A673 (cell line): ENCODE data around the gene FAM151A. TPM values are rescaled to one million over a fixed set of nuclear protein-coding genes. Genes with fewer than 3 reads are reported as not detected.

ENCODE experiments used
- BruUV-seq: library from RNA; stranded (reverse); fragments of 400-500 nt; replicated peaks from 2 replicates; lab custom pipeline; 2021; lab: Mats Ljungman, UMichigan
- CTCF ChIA-PET: fragments of 300-600 bp; sonication (Branson Sonifier 250); formaldehyde crosslinking; loops from one replicate; lab custom pipeline; 2022; ENCODE audit warnings: antibody characterized with exemption; lab: Charles Lee
- POLR2A ChIA-PET: fragments of 300-600 bp; sonication (Branson Sonifier 250); formaldehyde crosslinking; loops from one replicate; lab custom pipeline; 2022; ENCODE audit warnings: antibody characterized with exemption; ENCODE audit not compliant: low non-redundant PET; lab: Charles Lee
- DNase-seq: peaks from one replicate; pipeline ENCODE4 v3.0.0-alpha.2; 2015; ENCODE audit warnings: low spot score
- H3K27ac ChIP-seq: fragments of 200-600 bp; sonication (generic); 2 replicates; pipeline ENCODE4 v1.5.1; 2016; ENCODE audit warnings: mixed run types, low read depth, mild to moderate bottlenecking, mixed read lengths, antibody characterized with exemption, low read length; ENCODE audit not compliant: poor library complexity, severe bottlenecking
- H3K27me3 ChIP-seq: fragments of 200-600 bp; sonication (generic); replicated peaks from 2 replicates; pipeline ENCODE4 v1.6.1; 2017; ENCODE audit warnings: mixed run types, low read depth, mild to moderate bottlenecking, mixed read lengths, antibody characterized with exemption, low read length; ENCODE audit not compliant: insufficient read depth, poor library complexity
- H3K36me3 ChIP-seq: fragments of 200-600 bp; sonication (generic); 2 replicates; pipeline ENCODE4 v1.6.1; 2016; ENCODE audit warnings: mixed run types, mild to moderate bottlenecking, mixed read lengths, antibody characterized with exemption, low read length; ENCODE audit not compliant: insufficient read depth, poor library complexity, severe bottlenecking
- H3K4me1 ChIP-seq: fragments of 200-600 bp; sonication (generic); 2 replicates; pipeline ENCODE4 v1.6.1; 2017; ENCODE audit warnings: mixed run types, mild to moderate bottlenecking, mixed read lengths, antibody characterized with exemption, low read length; ENCODE audit not compliant: insufficient read depth, poor library complexity, severe bottlenecking
- H3K4me3 ChIP-seq: fragments of 200-600 bp; sonication (generic); 2 replicates; pipeline ENCODE4 v1.5.1; 2016; ENCODE audit warnings: low read depth, mixed run types, mild to moderate bottlenecking, mixed read lengths, low read length; ENCODE audit not compliant: poor library complexity, severe bottlenecking
- H3K9me3 ChIP-seq: fragments of 200-600 bp; sonication (generic); 2 replicates; pipeline ENCODE4 v1.6.1; 2016; ENCODE audit warnings: mixed run types, low read depth, mild to moderate bottlenecking, mixed read lengths, antibody characterized with exemption, low read length; ENCODE audit not compliant: poor library complexity, severe bottlenecking
- EZH2 ChIP-seq: fragments of 200-600 bp; sonication (generic); IDR thresholded peaks from 2 replicates; pipeline ENCODE4 v1.6.1; 2017; ENCODE audit warnings: borderline replicate concordance, low read depth, mild to moderate bottlenecking, mixed read lengths, antibody characterized with exemption, low read length; ENCODE audit not compliant: poor library complexity, severe bottlenecking
- intact Hi-C: fragments of 100-400 bp; cut with micrococcal nuclease; formaldehyde crosslinking; loops from one replicate; pipeline ENCODE4 v1.10.0; 2022; ENCODE audit not compliant: unreplicated experiment
- total RNA-seq: library from RNA; stranded (reverse); gene quantifications from 2 replicates; pipeline ENCODE4 v1.2.3, GENCODE V29; 2021
- TF ChIP-seq, protein P1 (sequence below): fragments of 300-800, 200-600 bp; sonication (generic); conservative IDR thresholded peaks from 2 replicates; pipeline ENCODE4 v1.5.1; 2017; ENCODE audit warnings: low read depth, mild to moderate bottlenecking, antibody characterized with exemption, low read length, moderate library complexity, mixed read lengths

Gene FAM151A
- total RNA-seq, 1 experiment from 2014 or later, result not detected

DNA sequence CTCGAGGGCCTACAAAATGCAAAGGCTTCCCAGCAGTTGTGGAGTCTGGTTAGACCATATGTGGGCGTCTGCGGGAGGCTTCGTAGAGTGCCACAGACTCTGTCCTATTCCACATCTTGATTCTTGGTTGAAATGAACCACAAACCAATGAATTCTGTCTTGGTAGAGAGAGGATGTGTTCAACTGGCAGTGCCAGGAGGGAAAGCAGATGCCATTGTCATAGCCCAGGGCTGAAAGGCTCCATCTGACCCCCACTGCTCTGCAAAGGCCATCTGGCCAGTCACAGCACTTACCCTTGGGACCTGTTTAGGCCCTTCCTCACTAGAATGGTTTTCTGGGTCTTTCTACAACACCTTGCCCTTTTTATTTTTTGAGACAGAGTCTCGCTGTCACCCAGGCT lies 53.2 kb downstream of the FAM151A start:
- H3K27ac ChIP-seq, result peak overlapping the region; percentile 68
- ChIA-PET CTCF (no interaction called here), POLR2A (no interaction called here)
- peak; percentile 43 for DNase-seq
- no peaks in the 10 kb centered on the region for H3K9me3 ChIP-seq
- no peak for TF ChIP-seq EZH2
- TF ChIP-seq, protein P1, sequence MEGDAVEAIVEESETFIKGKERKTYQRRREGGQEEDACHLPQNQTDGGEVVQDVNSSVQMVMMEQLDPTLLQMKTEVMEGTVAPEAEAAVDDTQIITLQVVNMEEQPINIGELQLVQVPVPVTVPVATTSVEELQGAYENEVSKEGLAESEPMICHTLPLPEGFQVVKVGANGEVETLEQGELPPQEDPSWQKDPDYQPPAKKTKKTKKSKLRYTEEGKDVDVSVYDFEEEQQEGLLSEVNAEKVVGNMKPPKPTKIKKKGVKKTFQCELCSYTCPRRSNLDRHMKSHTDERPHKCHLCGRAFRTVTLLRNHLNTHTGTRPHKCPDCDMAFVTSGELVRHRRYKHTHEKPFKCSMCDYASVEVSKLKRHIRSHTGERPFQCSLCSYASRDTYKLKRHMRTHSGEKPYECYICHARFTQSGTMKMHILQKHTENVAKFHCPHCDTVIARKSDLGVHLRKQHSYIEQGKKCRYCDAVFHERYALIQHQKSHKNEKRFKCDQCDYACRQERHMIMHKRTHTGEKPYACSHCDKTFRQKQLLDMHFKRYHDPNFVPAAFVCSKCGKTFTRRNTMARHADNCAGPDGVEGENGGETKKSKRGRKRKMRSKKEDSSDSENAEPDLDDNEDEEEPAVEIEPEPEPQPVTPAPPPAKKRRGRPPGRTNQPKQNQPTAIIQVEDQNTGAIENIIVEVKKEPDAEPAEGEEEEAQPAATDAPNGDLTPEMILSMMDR, result no peak
- no peak overlapping the region for H3K4me3 ChIP-seq
- no peaks in the 10 kb centered on the region for H3K27me3 ChIP-seq
- H3K4me1 ChIP-seq, result peaks cover 29% of the 10 kb centered on the region
- intact Hi-C loops, result no loop called here
- no TSS peak for BruUV-seq
- H3K36me3 ChIP-seq, result no peaks in the 10 kb centered on the region

DNA sequence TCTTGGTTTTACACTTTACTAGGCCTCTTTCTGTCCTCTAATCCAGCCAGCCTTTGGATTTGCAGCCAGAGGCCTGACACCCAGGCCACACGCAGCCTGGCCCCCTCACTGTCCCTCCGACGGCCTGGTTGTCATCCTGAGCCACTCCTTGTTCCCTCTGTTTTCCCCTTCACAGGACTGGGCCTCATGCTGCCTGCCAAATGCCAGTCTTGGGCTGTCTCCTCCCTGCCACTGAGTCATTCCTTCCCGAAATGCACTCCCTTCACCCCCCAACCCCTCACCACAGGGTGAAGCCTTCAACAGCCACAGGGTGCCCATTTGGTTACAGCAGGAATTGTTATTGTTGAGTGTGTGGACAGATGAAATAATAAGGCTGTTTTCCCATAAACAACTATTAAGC lies 54.0 kb downstream of the FAM151A start:
- TF ChIP-seq, protein P1, result no peak
- no peak for TF ChIP-seq EZH2
- BruUV-seq, result no TSS peak
- H3K36me3 ChIP-seq, result no peaks in the 10 kb centered on the region
- ChIA-PET CTCF (no interaction called here), POLR2A (no interaction called here)
- DNase-seq, result peak; percentile 66
- intact Hi-C loops, result no loop called here
- H3K4me3 ChIP-seq, result no peak overlapping the region
- H3K27me3 ChIP-seq, result no peaks in the 10 kb centered on the region
- H3K9me3 ChIP-seq, result no peaks in the 10 kb centered on the region
- peaks cover 29% of the 10 kb centered on the region for H3K4me1 ChIP-seq
- peak overlapping the region; percentile 22 for H3K27ac ChIP-seq

DNA sequence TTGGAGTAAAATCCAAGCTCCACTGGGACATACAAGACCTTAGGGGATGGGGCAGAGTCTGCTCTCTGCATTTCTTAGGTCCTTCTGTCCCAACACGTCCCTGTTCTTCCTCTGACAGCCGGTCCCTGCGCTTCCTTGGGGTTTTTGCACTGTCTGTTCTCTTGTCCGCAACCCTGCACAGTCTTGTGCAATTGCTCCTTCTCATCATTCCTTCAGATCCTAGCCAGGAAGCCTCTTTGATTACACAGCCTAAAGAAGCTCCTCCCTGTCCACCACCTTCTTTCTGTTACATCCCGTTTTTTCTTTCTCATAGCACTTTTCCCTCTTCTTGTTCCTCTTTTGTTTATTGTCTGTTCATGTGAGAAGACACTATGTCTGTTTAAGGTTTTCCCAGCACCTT lies 55.4 kb downstream of the FAM151A start:
- H3K4me1 ChIP-seq, result peaks cover 29% of the 10 kb centered on the region
- intact Hi-C loops, result no loop called here
- no peak overlapping the region for H3K27ac ChIP-seq
- ChIA-PET CTCF (no interaction called here), POLR2A (no interaction called here)
- DNase-seq, result no peak
- H3K36me3 ChIP-seq, result no peaks in the 10 kb centered on the region
- H3K27me3 ChIP-seq, result no peaks in the 10 kb centered on the region
- BruUV-seq, result no TSS peak
- H3K4me3 ChIP-seq, result no peak overlapping the region
- TF ChIP-seq EZH2, result no peak
- TF ChIP-seq, protein P1, result no peak
- H3K9me3 ChIP-seq, result no peaks in the 10 kb centered on the region
